Right lobe of liver (tissue), 6 donors: ENCODE data around the gene C1QTNF1. TPM values are rescaled to one million over a fixed set of nuclear protein-coding genes. Genes with fewer than 3 reads are reported as not detected.

Experiments used
- ATAC-seq, 4 donors: fragments of 200-7000 bp; cut with Tn5 transposase; one replicate each; pipeline ENCODE4 v1.9.1; 2020; ENCODE audit warnings: mild to moderate bottlenecking in 4 of 4, moderate library complexity in 4 of 4
- DNase-seq, 3 donors: peaks; one replicate each; pipeline ENCODE4 v3.0.0-alpha.2; 2020
- H3K27ac ChIP-seq, 3 donors: fragments of 200-600 bp; one replicate each; pipeline ENCODE4 v1.8.0; 2022
- H3K27me3 ChIP-seq, 2 donors: fragments of 200-600 bp; one replicate each; pipeline ENCODE4 v1.8.0; 2022
- H3K36me3 ChIP-seq, 4 donors: fragments of 200-600 bp; sonication (generic) in 1 of 4; one replicate each; pipeline versions ENCODE4 v1.5.1 to v1.8.0; 2017 to 2022; ENCODE audit warnings: control low read depth in 1 of 4
- H3K4me1 ChIP-seq, 4 donors: fragments of 200-600 bp; sonication (generic) in 1 of 4; one replicate each; pipeline versions ENCODE4 v1.5.1 to v1.8.0; 2017 to 2022; ENCODE audit warnings: control low read depth in 1 of 4
- H3K4me3 ChIP-seq, 3 donors: fragments of 200-600 bp; one replicate each; pipeline ENCODE4 v1.8.0; 2022
- H3K9me3 ChIP-seq, 4 donors: fragments of 200-600 bp; sonication (generic) in 1 of 4; one replicate each; pipeline versions ENCODE4 v1.5.1 to v1.8.0; 2017 to 2022; ENCODE audit warnings: control low read depth in 1 of 4
- CTCF ChIP-seq, 4 donors: fragments of 200-600 bp in 3 of 4; fragments of 450-650 bp in 1 of 4; IDR thresholded peaks; one replicate each; pipeline versions ENCODE4 v1.5.1 to v1.8.0; 2016 to 2022; ENCODE audit warnings: antibody characterized with exemption in 4 of 4, mild to moderate bottlenecking in 2 of 4
- POLR2A ChIP-seq: fragments of 450-650 bp; IDR thresholded peaks from one replicate; pipeline ENCODE4 v1.6.1; 2017; ENCODE audit warnings: antibody characterized with exemption, mild to moderate bottlenecking
- WGBS: methylation state at CpG from one replicate; pipeline ENCODE4 v1.1.6; 2018; ENCODE audit warnings: low coverage, low lambda C conversion rate; ENCODE audit not compliant: insufficient coverage; ENCODE audit errors: missing lambda C conversion rate; 5-methylcytosine and 5-hydroxymethylcytosine counted together
- intact Hi-C, 2 donors: fragments of 100-400 bp; cut with DNase I; formaldehyde crosslinking; loops; one replicate each; pipeline versions ENCODE4 v1.11.2 to v1.14.1; 2022
- total RNA-seq, 6 experiments: library from RNA; depleted of rRNA in 2 of 6; stranded (reverse); fragments of >200 nt in 2 of 6; fragmentation: NEBNext Ultra II Directional in 3 of 6; extraction: Animal tissue kit (Norgen Biotek cat#: 25700) in 3 of 6; gene quantifications; one replicate each; pipeline versions ENCODE4 v1.1.0 to v1.2.4, GENCODE V29; 2016 to 2023
- donor health status: DM: no; HTN: yes; CAD: no.
- donor health status: DM: no; HTN: no; CAD: no.
- donor health status: DM: no; HTN: no; CAD: no.
- donor health status: DM: no; HTN: yes; CAD: no.
- donor health status: DM: no; HTN: yes; CAD: no.

Gene C1QTNF1
- total RNA-seq, 6 experiments from 2014 or later = 9.8 to 40.2 (median 26.2) TPM

- TF ChIP-seq POLR2A (no peak), CTCF (IDR thresholded peaks at IDR 0.05) (no peak)
- no peak overlapping the region for H3K4me3 ChIP-seq
- H3K4me1 ChIP-seq = no peaks in the 10 kb centered on the region
- no peak overlapping the region for H3K27ac ChIP-seq
- H3K9me3 ChIP-seq = no peaks in the 10 kb centered on the region
- H3K27me3 ChIP-seq = no peaks in the 10 kb centered on the region
- no peaks in the 10 kb centered on the region for H3K36me3 ChIP-seq
- intact Hi-C loops = no loop called here
- DNase-seq = no peak
- ATAC-seq = no peak
- WGBS = 19% methylated on average over 7 of the region's 8 CpGs
Observed at GRCh38 chr17:79093270-79093669, 69.3 kb downstream of the C1QTNF1 start.

GRCh38 chr17:79094261-79094660 lies 70.3 kb downstream of the C1QTNF1 start:
- H3K27ac ChIP-seq = no peak overlapping the region
- TF ChIP-seq POLR2A (no peak), CTCF (IDR thresholded peaks at IDR 0.05) (no peak)
- 60% methylated on average over 4 of the region's 17 CpGs for whole genome bisulfite sequencing
- no peak for DNase-seq
- H3K4me3 ChIP-seq = no peak overlapping the region
- H3K9me3 ChIP-seq = no peaks in the 10 kb centered on the region
- H3K36me3 ChIP-seq = no peaks in the 10 kb centered on the region
- H3K4me1 ChIP-seq = no peaks in the 10 kb centered on the region
- H3K27me3 ChIP-seq = no peaks in the 10 kb centered on the region
- intact Hi-C loops = no loop called here
- no peak for ATAC-seq

- Histone ChIP-seq H3K4me3 (no peak overlapping the region), H3K27ac (no peak overlapping the region), H3K9me3 (no peaks in the 10 kb centered on the region), H3K4me1 (no peaks in the 10 kb centered on the region), H3K36me3 (no peaks in the 10 kb centered on the region), H3K27me3 (no peaks in the 10 kb centered on the region)
- intact Hi-C loops = no loop called here
- no peak for ATAC-seq
- DNase-seq = no peak
- TF ChIP-seq CTCF (IDR thresholded peaks at IDR 0.05) = no peak
- no peak for TF ChIP-seq POLR2A
- WGBS = 81% methylated on average over 3 of the region's 15 CpGs
Observed at GRCh38 chr17:79095345-79096055, 71.5 kb downstream of the C1QTNF1 start.

- intact Hi-C loops = no loop called here
Observed at GRCh38 chr17:79096477-79096876, 72.5 kb downstream of the C1QTNF1 start.

More at GRCh38 chr17:79096477-79096876, 72.5 kb downstream of the C1QTNF1 start:
- no peak for TF ChIP-seq CTCF (IDR thresholded peaks at IDR 0.05)
- no peak for TF ChIP-seq POLR2A
- H3K27me3 ChIP-seq = no peaks in the 10 kb centered on the region
- no peak overlapping the region for H3K4me3 ChIP-seq
- no peaks in the 10 kb centered on the region for H3K36me3 ChIP-seq
- ATAC-seq (no peak), DNase-seq (no peak)
- H3K9me3 ChIP-seq = no peaks in the 10 kb centered on the region
- H3K4me1 ChIP-seq = no peaks in the 10 kb centered on the region
- 10% methylated on average over 2 of the region's 16 CpGs for WGBS
- H3K27ac ChIP-seq = no peak overlapping the region
